HepG2 (cell line): Measurements from ENCODE around the gene SRR. TPM values are rescaled to one million over a fixed set of nuclear protein-coding genes. Genes with fewer than 3 reads are reported as not detected.

ENCODE experiments used
- BRCA1 ChIP-seq: sonication (generic); formaldehyde crosslinking; IDR thresholded peaks from 2 replicates; pipeline ENCODE4 v1.4.0; 2020; ENCODE audit warnings: missing genetic modification reagents
- CAMTA2 ChIP-seq: sonication (generic); formaldehyde crosslinking; IDR thresholded peaks from 2 replicates; pipeline ENCODE4 v1.4.0; 2020; ENCODE audit warnings: mild to moderate bottlenecking, missing genetic modification reagents, borderline replicate concordance
- CC2D1A ChIP-seq: sonication (generic); formaldehyde crosslinking; IDR thresholded peaks from 2 replicates; pipeline ENCODE4 v1.8.1; 2023; ENCODE audit warnings: mild to moderate bottlenecking, missing genetic modification reagents
- MTF2 ChIP-seq: sonication (generic); formaldehyde crosslinking; IDR thresholded peaks from 2 replicates; pipeline ENCODE4 v1.5.0; 2020; ENCODE audit warnings: missing genetic modification reagents, borderline replicate concordance
- POLR2AphosphoS5 ChIP-seq: IDR thresholded peaks from 2 replicates; pipeline ENCODE4 v1.6.1; 2012; ENCODE audit warnings: low read depth, low read length
- SKI ChIP-seq: fragments of 450-650 bp; IDR thresholded peaks from one replicate; pipeline ENCODE4 v1.6.1; 2018; ENCODE audit warnings: mild to moderate bottlenecking; ENCODE audit not compliant: partially characterized antibody
- TBX2 ChIP-seq: sonication (generic); formaldehyde crosslinking; IDR thresholded peaks from 2 replicates; pipeline ENCODE4 v1.5.0; 2020; ENCODE audit warnings: missing genetic modification reagents, mild to moderate bottlenecking, borderline replicate concordance
- TBX3 ChIP-seq: fragments of 450-650 bp; IDR thresholded peaks from 2 replicates; pipeline ENCODE4 v1.6.1; 2017; ENCODE audit warnings: antibody characterized with exemption, mild to moderate bottlenecking, inconsistent platforms, borderline replicate concordance
- ZFP36L1 ChIP-seq: sonication (generic); formaldehyde crosslinking; IDR thresholded peaks from 2 replicates; pipeline ENCODE4 v1.8.0; 2022; ENCODE audit warnings: mild to moderate bottlenecking, missing genetic modification reagents, moderate library complexity
- ZNF232 ChIP-seq: sonication (generic); formaldehyde crosslinking; IDR thresholded peaks from 2 replicates; pipeline ENCODE4 v1.4.0; 2020; ENCODE audit warnings: missing genetic modification reagents, borderline replicate concordance
- ZNF260 ChIP-seq: sonication (generic); formaldehyde crosslinking; IDR thresholded peaks from 2 replicates; pipeline ENCODE4 v1.4.0; 2020; ENCODE audit warnings: missing genetic modification reagents, low read depth, mild to moderate bottlenecking, borderline replicate concordance
- ZNF264 ChIP-seq: sonication (generic); formaldehyde crosslinking; IDR thresholded peaks from 2 replicates; pipeline ENCODE4 v1.4.0; 2020; ENCODE audit warnings: missing genetic modification reagents
- ZNF547 ChIP-seq: sonication (generic); formaldehyde crosslinking; IDR thresholded peaks from 2 replicates; pipeline ENCODE4 v1.5.1; 2020; ENCODE audit warnings: mild to moderate bottlenecking, missing genetic modification reagents
- ZNF616 ChIP-seq: sonication (generic); formaldehyde crosslinking; IDR thresholded peaks from 2 replicates; pipeline ENCODE4 v1.5.0; 2020; ENCODE audit warnings: low read depth, mild to moderate bottlenecking, missing genetic modification reagents
- ZNF660 ChIP-seq: sonication (generic); formaldehyde crosslinking; IDR thresholded peaks from 2 replicates; pipeline ENCODE4 v1.5.1; 2020; ENCODE audit warnings: mild to moderate bottlenecking, low read depth, missing genetic modification reagents, borderline replicate concordance
- polyA plus RNA-seq, 8 experiments: library from polyadenylated mRNA; depleted of rRNA in 3 of 8; stranded (reverse) in 7 of 8; unstranded in 1 of 8; fragments of >200 nt; fragmentation: Illumina TruSeq in 4 of 8; extraction: Trizol in 4 of 8; gene quantifications; 2 replicates each; pipeline versions ENCODE4 v1.2.1 to v1.2.3, GENCODE V29; 2011 to 2016; ENCODE audit warnings: low read depth in 4 of 8, missing spikeins in 1 of 8, mixed read lengths in 1 of 8; ENCODE audit not compliant: insufficient read depth in 1 of 8
- total RNA-seq, 5 experiments: library from RNA; depleted of rRNA; stranded (reverse); fragments of >200 nt; fragmentation: Illumina TruSeq; extraction: Trizol; gene quantifications; 2 replicates each; pipeline ENCODE4 v1.2.3, GENCODE V29; 2016; ENCODE audit warnings: low read depth in 1 of 5
- TF ChIP-seq, protein P1 (sequence below), 2 experiments: sonication (generic) in 1 of 2; formaldehyde crosslinking in 1 of 2; IDR thresholded peaks; 2 replicates each; pipeline versions ENCODE4 v1.5.1 to v1.6.1; 2011 to 2020; ENCODE audit warnings: borderline replicate concordance in 1 of 2, low read depth in 1 of 2, low read length in 1 of 2, mild to moderate bottlenecking in 1 of 2, missing genetic modification reagents in 1 of 2, moderate library complexity in 1 of 2
- TF ChIP-seq, protein P2 (sequence below): sonication (generic); formaldehyde crosslinking; IDR thresholded peaks from 2 replicates; pipeline ENCODE4 v1.4.0; 2020; ENCODE audit warnings: missing genetic modification reagents
- TF ChIP-seq, protein P3 (sequence below): IDR thresholded peaks from 2 replicates; pipeline ENCODE4 v1.6.1; 2016; ENCODE audit warnings: mild to moderate bottlenecking

SRR gene
- total and polyA plus RNA-seq, 2 of the 13 experiments (the other 11 are each of a cell fraction or from before 2014, with no cell fraction given) = 3.6 to 7.8 TPM

DNA sequence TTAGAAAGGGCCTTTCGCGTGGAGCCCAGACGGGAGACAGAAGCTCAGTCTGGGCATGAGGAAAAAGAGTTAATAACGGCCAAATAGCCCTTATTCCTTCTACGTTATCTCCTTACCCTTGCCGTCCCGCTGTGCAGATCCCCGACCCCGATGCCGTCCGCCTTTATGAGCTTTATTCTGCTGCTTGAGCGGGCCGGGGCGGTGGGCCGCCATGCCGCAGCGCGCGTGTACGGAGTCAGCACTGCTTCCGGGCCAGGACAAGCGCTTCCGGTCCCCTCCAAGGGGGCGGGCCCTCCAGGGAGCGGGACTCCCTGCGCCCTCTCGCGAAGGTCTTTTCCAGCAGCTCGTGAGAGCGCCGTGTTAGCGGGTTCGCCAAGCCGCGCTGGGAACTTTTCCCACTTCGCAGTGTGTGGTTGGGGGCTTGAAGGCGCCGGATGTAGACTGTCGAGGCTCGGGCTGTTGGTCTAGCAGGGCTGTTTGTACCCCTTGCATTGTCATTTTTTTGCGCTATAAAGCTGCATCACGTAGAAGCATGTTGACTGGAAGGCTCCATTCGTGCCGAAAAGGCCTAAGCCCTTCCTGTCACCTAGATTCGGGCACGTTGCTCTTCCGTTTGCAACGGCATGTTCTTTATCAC lies 32.6 kb downstream of the SRR start, which contains the start of gene TSR1 (continued):
- TF ChIP-seq MTF2 (CRISPR knock-in tag) (no peak), CC2D1A (CRISPR knock-in tag) (peak; percentile 90; the same call in 1 of the 2 replicates), BRCA1 (peak; percentile 76; the same call in 1 of the 2 replicates), ZNF260 (CRISPR knock-in tag) (no peak), CAMTA2 (CRISPR knock-in tag) (peak; percentile 89; the same call in 1 of the 2 replicates), POLR2AphosphoS5 (peak; percentile 93), ZNF660 (CRISPR knock-in tag) (peak; percentile 74; the same call in 1 of the 2 replicates), ZNF264 (CRISPR knock-in tag) (peak; percentile 79), ZFP36L1 (CRISPR knock-in tag) (peak; percentile 94), TBX2 (CRISPR knock-in tag) (peak; percentile 51; the same call in 1 of the 2 replicates), SKI (peak; percentile 23), ZNF547 (CRISPR knock-in tag) (peak; percentile 80), TBX3 (no peak), ZNF232 (peak; percentile 64; the same call in 1 of the 2 replicates), ZNF616 (CRISPR knock-in tag) (0 out of 2 replicates have a peak, but pooled peaks have one; percentile 33)
- TF ChIP-seq, protein P1, sequence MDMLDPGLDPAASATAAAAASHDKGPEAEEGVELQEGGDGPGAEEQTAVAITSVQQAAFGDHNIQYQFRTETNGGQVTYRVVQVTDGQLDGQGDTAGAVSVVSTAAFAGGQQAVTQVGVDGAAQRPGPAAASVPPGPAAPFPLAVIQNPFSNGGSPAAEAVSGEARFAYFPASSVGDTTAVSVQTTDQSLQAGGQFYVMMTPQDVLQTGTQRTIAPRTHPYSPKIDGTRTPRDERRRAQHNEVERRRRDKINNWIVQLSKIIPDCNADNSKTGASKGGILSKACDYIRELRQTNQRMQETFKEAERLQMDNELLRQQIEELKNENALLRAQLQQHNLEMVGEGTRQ (IDR thresholded peaks at IDR 0.05; ENCODE audit: low read depth, low read length) = no peak
- TF ChIP-seq, protein P1 (CRISPR knock-in tag; IDR thresholded peaks at IDR 0.05; ENCODE audit: borderline replicate concordance) = no peak
- TF ChIP-seq, protein P2, sequence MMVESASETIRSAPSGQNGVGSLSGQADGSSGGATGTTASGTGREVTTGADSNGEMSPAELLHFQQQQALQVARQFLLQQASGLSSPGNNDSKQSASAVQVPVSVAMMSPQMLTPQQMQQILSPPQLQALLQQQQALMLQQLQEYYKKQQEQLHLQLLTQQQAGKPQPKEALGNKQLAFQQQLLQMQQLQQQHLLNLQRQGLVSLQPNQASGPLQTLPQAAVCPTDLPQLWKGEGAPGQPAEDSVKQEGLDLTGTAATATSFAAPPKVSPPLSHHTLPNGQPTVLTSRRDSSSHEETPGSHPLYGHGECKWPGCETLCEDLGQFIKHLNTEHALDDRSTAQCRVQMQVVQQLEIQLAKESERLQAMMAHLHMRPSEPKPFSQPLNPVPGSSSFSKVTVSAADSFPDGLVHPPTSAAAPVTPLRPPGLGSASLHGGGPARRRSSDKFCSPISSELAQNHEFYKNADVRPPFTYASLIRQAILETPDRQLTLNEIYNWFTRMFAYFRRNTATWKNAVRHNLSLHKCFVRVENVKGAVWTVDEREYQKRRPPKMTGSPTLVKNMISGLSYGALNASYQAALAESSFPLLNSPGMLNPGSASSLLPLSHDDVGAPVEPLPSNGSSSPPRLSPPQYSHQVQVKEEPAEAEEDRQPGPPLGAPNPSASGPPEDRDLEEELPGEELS (CRISPR knock-in tag) = peak; percentile 51; the same call in 1 of the 2 replicates
- TF ChIP-seq, protein P3, sequence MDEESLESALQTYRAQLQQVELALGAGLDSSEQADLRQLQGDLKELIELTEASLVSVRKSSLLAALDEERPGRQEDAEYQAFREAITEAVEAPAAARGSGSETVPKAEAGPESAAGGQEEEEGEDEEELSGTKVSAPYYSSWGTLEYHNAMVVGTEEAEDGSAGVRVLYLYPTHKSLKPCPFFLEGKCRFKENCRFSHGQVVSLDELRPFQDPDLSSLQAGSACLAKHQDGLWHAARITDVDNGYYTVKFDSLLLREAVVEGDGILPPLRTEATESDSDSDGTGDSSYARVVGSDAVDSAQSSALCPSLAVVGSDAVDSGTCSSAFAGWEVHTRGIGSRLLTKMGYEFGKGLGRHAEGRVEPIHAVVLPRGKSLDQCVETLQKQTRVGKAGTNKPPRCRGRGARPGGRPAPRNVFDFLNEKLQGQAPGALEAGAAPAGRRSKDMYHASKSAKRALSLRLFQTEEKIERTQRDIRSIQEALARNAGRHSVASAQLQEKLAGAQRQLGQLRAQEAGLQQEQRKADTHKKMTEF (CRISPR knock-in tag) = peak; percentile 86
